Duodenal mucosa (tissue), 2 donors: ENCODE measurements around the gene PPP1R11.
"Not testable (repeated sequence)": the region's sequence is repeated elsewhere in the genome, so short reads cannot be mapped to it uniquely, and the experiment has no call there.

Experiments used
- H3K27ac ChIP-seq: one replicate; pipeline ENCODE4 v1.7.0; 2013; ENCODE audit warnings: low read depth, low read length
- H3K27me3 ChIP-seq, 2 donors: one replicate each; pipeline ENCODE4 v1.7.0; 2013; ENCODE audit warnings: low read length in 2 of 2, control low read depth in 1 of 2; ENCODE audit not compliant: insufficient read depth in 2 of 2, control insufficient read depth in 1 of 2
- H3K36me3 ChIP-seq, 2 donors: one replicate each; pipeline ENCODE4 v1.7.0; 2013; ENCODE audit warnings: low read length in 2 of 2, control low read depth in 1 of 2; ENCODE audit not compliant: insufficient read depth in 2 of 2, control insufficient read depth in 1 of 2
- H3K4me1 ChIP-seq, 2 donors: one replicate each; pipeline ENCODE4 v1.7.0; 2013; ENCODE audit warnings: low read length in 2 of 2, control low read depth in 1 of 2; ENCODE audit not compliant: insufficient read depth in 2 of 2, control insufficient read depth in 1 of 2
- H3K4me3 ChIP-seq, 2 donors: one replicate each; pipeline ENCODE4 v1.7.0; 2013; ENCODE audit warnings: low read length in 2 of 2, low read depth in 1 of 2
- H3K9ac ChIP-seq, 2 donors: one replicate each; pipeline ENCODE4 v1.7.0; 2013; ENCODE audit warnings: low read length in 2 of 2, low read depth in 1 of 2
- H3K9me3 ChIP-seq, 2 donors: one replicate each; pipeline ENCODE4 v1.7.0; 2013; ENCODE audit warnings: low read length in 2 of 2, control low read depth in 1 of 2; ENCODE audit not compliant: control insufficient read depth in 1 of 2

Gene PPP1R11

GRCh38 chr6:30066577-30067459 lies at the start of gene PPP1R11:
PPP1R11 (plus strand) TSS chr6:30067198; CDS start chr6:30067411, 213 bp downstream.
- H3K9ac ChIP-seq, result peak within 1 kb of the TSS; percentile 90 to 97
- peaks cover 7 to 19% of the 10 kb centered on the region in 2 donors for H3K36me3 ChIP-seq
- peak within 1 kb of the TSS; percentile 91 for H3K27ac ChIP-seq
- H3K27me3 ChIP-seq, result peaks cover 0 to 2% of the 10 kb centered on the region in 2 donors
- no peaks in the 10 kb centered on the region for H3K9me3 ChIP-seq
- H3K4me3 ChIP-seq, result peak within 1 kb of the TSS; percentile 90 to 96
- peaks cover 19 to 28% of the 10 kb centered on the region in 2 donors for H3K4me1 ChIP-seq

GRCh38 chr6:30019819-30020218 lies 47.2 kb upstream of the PPP1R11 start:
- Histone ChIP-seq H3K36me3 (peaks cover 0 to 11% of the 10 kb centered on the region in 2 donors), H3K9me3 (no peaks in the 10 kb centered on the region), H3K27ac (no peak overlapping the region), H3K4me1 (no peaks in the 10 kb centered on the region), H3K27me3 (no peaks in the 10 kb centered on the region), H3K9ac (no peak overlapping the region), H3K4me3 (no peak overlapping the region)

GRCh38 chr6:30020626-30021025 lies 46.4 kb upstream of the PPP1R11 start:
- no peaks in the 10 kb centered on the region for H3K4me1 ChIP-seq
- H3K36me3 ChIP-seq, result peaks cover 0 to 11% of the 10 kb centered on the region in 2 donors
- H3K27ac ChIP-seq, result no peak overlapping the region
- no peak overlapping the region for H3K9ac ChIP-seq
- no peaks in the 10 kb centered on the region for H3K27me3 ChIP-seq
- H3K9me3 ChIP-seq, result no peaks in the 10 kb centered on the region
- no peak overlapping the region for H3K4me3 ChIP-seq

- Histone ChIP-seq H3K27me3 (no peaks in the 10 kb centered on the region), H3K4me3 (no peak overlapping the region), H3K27ac (no peak overlapping the region), H3K36me3 (peaks cover 0 to 11% of the 10 kb centered on the region in 2 donors), H3K9ac (no peak overlapping the region), H3K9me3 (no peaks in the 10 kb centered on the region), H3K4me1 (no peaks in the 10 kb centered on the region)
These were observed 44.8 kb upstream of the PPP1R11 start for GRCh38 chr6:30022189-30022588.

- H3K9me3 ChIP-seq, H3K4me3 ChIP-seq, H3K27ac ChIP-seq, H3K9ac ChIP-seq, H3K27me3 ChIP-seq, H3K4me1 ChIP-seq: not testable (repeated sequence)
- peaks cover 0 to 11% of the 10 kb centered on the region in 2 donors for H3K36me3 ChIP-seq
These were observed 44.3 kb upstream of the PPP1R11 start for GRCh38 chr6:30022712-30023111.

GRCh38 chr6:30025186-30025585 lies 41.8 kb upstream of the PPP1R11 start:
- Histone ChIP-seq H3K9ac (no peak overlapping the region), H3K27ac (no peak overlapping the region), H3K4me1 (no peaks in the 10 kb centered on the region), H3K9me3 (no peaks in the 10 kb centered on the region), H3K4me3 (no peak overlapping the region), H3K27me3 (no peaks in the 10 kb centered on the region), H3K36me3 (peaks cover 0 to 5% of the 10 kb centered on the region in 2 donors)

GRCh38 chr6:30029588-30029987 lies 37.4 kb upstream of the PPP1R11 start:
- no peak overlapping the region for H3K27ac ChIP-seq
- H3K9me3 ChIP-seq, result no peaks in the 10 kb centered on the region
- H3K36me3 ChIP-seq, result peaks cover 0 to 3% of the 10 kb centered on the region in 2 donors
- H3K27me3 ChIP-seq, result no peaks in the 10 kb centered on the region
- no peaks in the 10 kb centered on the region for H3K4me1 ChIP-seq
- no peak overlapping the region for H3K4me3 ChIP-seq
- H3K9ac ChIP-seq, result no peak overlapping the region

- no peaks in the 10 kb centered on the region for H3K9me3 ChIP-seq
- H3K9ac ChIP-seq, result no peak overlapping the region
These were observed 35.6 kb upstream of the PPP1R11 start for GRCh38 chr6:30031381-30031780.

GRCh38 chr6:30033440-30033839 lies 33.6 kb upstream of the PPP1R11 start:
- not testable (repeated sequence) for H3K27ac ChIP-seq, H3K9ac ChIP-seq, H3K36me3 ChIP-seq, H3K4me1 ChIP-seq, H3K4me3 ChIP-seq, H3K9me3 ChIP-seq, H3K27me3 ChIP-seq

More at GRCh38 chr6:30031381-30031780, 35.6 kb upstream of the PPP1R11 start:
- H3K36me3 ChIP-seq, result peaks cover 0 to 3% of the 10 kb centered on the region in 2 donors
- H3K4me1 ChIP-seq, result no peaks in the 10 kb centered on the region
- H3K4me3 ChIP-seq, result no peak overlapping the region
- H3K27me3 ChIP-seq, result no peaks in the 10 kb centered on the region
- no peak overlapping the region for H3K27ac ChIP-seq

- H3K9ac ChIP-seq, result no peak overlapping the region
- H3K27ac ChIP-seq, result no peak overlapping the region
- no peaks in the 10 kb centered on the region for H3K4me1 ChIP-seq
- no peak overlapping the region for H3K4me3 ChIP-seq
- H3K36me3 ChIP-seq, result peaks cover 0 to 3% of the 10 kb centered on the region in 2 donors
- H3K9me3 ChIP-seq, result no peaks in the 10 kb centered on the region
- no peaks in the 10 kb centered on the region for H3K27me3 ChIP-seq
These were observed 31.2 kb upstream of the PPP1R11 start for GRCh38 chr6:30035784-30036183.
